Middle frontal gyrus (tissue), 1 donor: Measurements from ENCODE around the gene TBC1D24.
"Not testable (repeated sequence)": the region's sequence is repeated elsewhere in the genome, so short reads cannot be mapped to it uniquely, and the experiment has no call there.

Experiments used
- DNase-seq: peaks from one replicate; pipeline ENCODE4 v3.0.0-alpha.2; 2015; ENCODE audit warnings: low spot score; ENCODE audit errors: extremely low spot score

TBC1D24 gene

DNA sequence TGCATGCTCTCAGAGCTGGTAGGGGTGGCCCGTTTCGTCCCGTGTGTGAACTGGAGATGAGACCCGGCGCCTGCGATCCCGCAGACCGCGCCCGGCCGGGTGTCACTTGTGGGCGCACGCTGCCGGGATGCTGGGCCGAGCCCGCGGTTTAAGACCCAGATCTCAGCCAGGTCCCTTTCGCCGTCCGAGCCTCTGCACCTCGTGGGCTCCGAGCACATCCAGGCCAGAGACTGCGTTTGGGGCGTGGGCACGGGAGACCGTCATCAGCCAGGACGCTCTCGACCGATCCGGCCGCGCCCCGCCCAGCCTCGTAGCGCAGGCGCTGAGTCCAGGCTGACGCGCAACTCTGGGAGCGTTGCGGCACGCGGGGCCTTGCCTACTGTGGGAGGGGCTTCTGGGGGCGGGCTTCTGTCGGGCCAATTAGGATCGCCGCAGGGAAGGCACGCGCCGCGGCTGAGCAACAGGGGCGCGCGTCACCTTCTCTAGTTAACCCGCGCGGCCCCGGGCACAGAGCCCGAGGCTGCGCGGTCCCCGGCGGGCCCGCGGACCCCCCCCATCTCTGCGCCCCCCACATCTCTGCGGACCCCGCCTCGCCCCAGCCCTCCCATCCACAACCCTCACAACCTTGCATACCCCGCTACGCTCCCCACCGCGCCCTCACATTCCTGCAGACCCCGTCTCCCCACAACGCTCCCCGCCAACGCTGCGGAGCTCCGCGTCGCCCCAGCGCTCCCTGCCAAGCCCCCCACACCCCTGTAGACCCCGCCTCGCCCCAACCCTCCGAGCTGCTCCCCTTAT, 57.0 kb downstream of the TBC1D24 start:
- peak; percentile 95 for DNase-seq

DNA sequence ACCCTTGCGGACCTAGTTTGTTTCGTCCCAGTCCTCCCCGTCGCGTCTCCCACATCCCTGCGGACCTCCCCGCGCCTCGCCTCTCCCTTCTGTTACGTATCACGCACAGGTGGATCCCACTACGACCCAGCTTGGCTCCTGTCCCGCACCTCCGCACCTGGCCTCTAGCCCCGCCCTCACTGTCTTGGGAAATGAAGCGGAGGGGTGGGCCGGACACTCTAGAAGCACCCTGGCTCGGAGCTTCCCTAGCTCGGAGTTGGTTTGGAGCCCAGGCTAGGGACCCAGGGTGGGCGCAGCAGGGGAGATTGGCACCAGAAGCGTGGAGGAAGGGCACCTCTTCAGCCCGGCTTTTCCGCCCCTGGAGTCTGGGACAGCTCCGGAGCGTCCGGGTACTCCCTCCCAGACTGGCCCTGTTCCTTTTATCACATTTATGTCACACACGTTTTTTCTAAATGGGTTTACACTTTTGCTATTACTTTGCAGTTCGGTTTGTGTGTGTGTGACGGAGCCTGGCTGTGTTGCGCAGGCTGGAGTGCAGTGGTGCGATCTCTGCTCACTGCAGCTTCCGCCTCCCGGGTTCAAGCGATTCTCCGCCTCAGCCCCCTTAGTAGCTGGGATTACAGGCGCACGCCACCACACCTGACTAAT, 57.7 kb downstream of the TBC1D24 start:
- no peak for DNase-seq

DNA sequence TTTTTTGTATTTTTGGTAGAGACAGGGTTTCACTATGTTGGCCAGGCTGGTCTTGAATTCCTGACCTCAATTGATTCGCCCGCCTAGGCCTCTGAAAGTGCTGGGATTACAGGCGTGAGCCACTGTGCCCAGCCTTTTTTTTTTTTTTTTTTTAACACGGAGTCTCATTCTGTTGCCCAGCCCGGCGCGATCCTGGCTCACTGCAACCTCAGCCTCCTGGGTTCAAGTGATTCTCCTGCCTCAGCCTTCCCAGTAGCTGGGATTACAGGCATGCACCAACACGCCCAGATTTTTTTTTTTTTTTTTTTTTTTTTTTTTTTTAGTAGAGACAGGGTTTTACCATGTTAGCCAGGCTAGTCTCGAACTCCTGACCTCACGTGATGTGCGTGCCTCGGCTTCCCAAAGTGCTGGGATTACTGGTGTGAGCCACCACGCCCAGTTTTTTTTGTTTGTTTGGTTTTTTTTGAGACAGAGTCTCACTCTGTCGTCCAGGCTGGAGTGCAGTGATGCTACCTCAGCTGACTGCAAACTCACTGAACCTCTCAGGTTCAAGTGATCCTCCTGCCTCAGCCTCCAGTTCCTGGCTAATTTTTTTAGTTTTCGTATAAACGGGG, 58.3 kb downstream of the TBC1D24 start:
- DNase-seq = not testable (repeated sequence)

DNA sequence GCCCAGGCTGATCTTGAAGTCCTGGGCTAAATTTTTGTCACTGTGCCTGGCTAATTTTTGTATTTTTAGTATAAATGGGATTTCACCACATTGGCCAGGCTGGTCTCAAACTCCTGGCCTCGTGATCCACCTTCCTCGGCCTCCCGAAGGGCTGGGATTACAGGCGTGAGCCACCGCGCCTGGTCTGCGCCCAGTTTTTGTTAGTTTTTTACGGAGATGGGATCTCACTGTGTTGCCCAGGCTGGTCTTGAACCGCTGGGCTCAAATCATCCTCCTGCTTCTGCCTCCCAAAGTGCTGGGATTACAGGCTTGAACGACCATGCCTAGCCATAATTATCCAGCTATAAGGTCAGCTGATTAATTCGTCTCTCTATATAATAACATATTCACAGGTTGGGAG, 59.0 kb downstream of the TBC1D24 start:
- no peak for DNase-seq

DNA sequence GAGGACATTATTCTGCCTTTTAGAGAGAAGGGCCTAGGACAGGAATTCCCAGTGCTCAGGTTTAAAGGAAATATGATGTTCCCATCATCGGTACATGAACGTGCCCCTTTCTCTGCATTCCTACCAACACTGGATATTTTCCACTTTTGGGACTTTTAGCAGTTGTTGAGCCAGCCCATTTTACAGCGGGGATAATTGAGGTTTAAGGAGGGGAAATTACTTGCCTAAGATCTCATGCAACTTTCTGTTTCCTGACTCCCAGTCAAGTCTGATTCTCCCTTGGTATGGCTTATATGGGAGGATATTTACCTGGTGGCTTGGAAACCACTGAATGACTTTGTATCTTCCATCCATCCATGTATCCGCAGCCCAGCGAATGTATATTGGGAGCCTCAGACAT, 59.4 kb downstream of the TBC1D24 start:
- not testable (repeated sequence) for DNase-seq

DNA sequence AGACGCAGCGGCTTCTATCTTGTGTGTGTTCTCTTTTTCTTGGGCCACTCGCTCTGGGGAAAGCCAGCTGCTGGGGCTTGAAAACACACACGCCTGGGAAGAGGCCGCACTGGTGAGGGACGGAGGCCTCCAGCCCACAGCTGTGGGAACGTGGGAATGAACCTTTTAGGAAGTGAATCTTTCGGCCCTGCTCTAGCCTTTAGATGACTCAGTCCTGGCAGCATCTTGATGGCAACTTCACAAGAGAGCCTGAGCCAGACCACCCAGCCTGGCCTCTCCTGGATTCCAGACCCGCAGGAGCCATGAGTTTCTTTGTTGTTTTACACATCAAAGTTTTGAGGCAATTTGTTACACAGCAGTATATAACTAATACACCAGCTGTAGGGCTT, 60.7 kb downstream of the TBC1D24 start:
- DNase-seq = no peak

DNA sequence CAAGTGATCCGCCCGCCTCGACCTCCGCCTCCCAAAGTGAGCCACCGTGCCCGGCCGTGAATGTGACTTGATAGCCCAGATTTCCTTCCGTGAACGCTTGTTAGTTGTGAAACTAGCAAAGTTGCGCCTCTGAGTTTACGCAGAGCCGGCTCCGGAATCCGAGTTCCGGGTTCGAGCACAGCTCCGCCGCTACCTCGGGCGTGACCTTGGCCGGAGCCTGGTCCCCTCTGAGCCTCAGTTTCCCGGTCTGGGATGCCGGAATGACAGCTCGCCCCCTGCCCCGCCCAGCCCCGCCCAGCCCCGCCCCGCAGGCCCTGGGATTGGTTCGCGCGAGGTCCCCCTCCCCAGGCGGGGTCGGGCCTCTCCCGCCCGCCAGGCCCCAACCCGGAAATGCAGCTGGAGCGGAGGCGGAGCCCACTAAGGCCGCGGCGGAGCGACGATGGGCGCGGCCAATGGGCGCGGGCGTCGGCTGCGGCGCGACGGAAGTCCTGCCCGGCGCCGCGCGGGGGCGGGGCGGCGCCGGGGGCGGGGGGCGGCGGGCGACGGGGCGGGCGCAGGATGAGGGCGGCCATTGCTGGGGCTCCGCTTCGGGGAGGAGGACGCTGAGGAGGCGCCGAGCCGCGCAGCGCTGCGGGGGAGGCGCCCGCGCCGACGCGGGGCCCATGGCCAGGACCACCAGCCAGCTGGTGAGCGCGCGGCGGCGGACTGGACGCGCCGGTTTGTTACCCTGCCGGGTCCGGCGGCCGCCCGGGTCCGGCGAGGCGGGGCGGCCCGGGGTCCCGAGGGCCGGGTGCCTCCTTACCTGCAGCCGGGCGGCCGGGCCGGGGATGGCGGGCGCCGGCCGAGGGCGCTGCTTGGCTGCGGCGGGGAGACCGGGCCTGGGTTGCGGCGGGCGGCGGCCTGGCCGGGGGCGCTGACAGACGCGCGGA, 62.8 kb downstream of the TBC1D24 start, which contains the start of gene PDPK1:
TSS of gene PDPK1 (plus strand) at position 571 of the 929 bp plus-strand sequence. CDS start at position 663, 92 bp downstream.
- DNase-seq = peak; percentile 95

DNA sequence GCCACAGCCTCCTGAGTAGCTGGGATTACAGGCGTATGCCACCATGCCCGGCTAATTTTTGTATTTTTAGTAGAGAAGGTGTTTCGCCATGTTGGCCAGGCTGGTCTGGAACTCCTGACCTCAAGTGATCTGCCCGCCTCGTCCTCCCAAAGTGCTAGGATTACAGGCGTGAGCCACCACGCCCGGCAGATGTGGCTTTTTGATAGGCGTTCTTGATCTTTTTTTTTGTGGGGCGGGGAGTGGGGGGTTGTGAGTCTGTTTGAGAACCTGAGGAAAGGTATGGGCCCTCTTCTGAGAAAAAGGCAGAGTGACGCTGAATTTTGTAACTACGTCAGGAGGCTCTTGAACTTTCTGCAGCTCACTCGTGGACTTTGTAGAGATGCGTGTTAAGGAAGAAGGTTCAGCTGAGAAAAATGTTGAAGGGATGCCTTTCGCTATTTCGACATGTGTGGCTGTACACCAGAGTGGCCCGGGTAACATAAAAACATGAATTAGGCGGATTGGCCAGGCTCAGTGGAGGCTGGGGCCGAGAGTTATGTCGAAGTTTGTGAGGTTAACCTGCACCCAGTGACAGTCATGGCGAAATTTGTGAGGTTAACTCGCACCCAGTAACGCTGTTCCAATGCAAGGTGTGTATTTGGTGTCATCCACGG, 64.4 kb downstream of the TBC1D24 start:
- DNase-seq = not testable (repeated sequence)

DNA sequence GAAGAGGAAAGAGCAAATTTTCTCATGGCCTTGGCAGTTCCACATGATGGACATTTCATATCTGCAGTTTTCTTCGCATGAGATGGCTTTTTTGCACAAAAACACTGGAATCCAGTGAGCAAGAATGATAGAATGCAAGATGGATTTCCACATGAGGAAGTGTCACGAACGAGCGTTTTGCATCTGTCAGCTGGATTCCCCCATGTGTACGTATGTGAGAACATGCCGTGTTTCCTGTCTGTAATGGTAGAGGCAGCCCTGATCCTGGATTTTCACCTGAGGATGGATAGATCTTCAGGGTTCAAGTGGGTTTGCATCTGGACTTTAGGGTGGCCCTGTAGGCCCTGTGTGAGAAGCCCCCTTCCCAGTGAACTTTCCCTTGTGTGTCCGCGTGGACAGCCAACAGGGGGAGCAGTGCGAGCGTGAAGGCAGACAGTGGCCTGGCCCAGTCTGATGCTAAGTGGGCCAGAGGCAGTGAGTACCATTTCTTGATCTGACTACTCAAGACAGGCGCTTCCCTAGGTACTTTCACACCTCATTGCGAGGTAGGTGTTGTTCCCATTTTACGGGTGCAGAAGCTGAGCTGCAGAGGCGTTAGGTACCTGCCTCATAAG, 65.0 kb downstream of the TBC1D24 start:
- DNase-seq = not testable (repeated sequence)

DNA sequence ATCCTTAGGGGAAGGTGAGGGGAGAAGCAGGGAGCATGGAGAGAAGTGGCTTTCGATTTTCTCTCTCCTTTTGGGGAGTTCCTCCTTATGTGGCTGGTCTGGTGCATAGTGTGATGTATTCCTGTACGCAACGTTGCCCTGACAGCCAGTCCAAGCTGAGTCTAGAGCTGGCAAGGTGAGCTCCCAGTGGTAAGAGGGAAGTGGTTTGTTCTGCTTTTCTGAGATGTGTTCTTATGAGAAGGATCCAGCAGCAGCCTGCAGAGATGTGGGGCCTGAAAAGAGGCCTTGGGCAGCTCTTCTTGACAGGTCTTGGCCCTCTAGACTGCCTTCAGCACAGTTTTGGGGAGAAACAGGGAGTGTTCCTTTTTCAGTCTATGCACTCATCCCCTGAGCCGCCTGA, 66.0 kb downstream of the TBC1D24 start:
- DNase-seq = not testable (repeated sequence)

DNA sequence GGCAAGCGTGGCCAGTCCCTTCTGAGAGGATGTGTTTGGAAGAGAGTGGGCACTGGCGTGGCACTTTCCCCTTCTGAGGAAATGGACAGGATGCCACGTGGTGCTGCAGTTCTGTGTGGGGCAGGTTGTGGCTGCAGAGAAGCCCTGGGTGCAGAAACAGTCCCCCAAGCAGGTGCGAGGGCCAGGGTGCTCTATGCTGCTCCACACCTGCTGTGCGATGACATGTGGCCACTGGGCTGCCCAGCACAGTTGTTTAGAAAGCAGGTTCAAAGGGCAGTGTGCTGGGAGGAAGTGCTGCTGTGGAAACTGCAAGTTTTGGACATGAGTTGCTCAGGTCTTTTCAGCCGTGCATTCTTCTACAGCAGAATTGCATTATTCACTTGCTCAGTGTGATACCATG, 66.5 kb downstream of the TBC1D24 start:
- DNase-seq = not testable (repeated sequence)

DNA sequence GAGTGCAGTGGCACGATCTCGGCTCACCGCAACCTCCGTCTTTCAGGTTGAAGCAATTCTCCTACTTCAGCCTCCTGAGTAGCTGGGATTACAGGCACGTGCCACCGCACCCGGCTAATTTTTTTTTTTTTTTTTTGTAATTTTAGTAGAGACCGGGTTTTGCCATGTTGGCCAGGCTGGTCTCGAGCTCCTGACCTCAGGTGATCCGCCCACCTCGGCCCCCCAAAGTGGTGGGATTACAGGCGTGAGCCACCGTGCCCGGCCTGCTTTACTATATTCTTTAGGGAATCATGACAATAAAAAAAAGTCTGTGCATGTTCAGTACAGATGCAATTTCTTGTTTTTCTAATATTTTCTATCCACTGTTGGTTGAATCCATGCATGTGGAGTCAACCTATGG, 68.8 kb downstream of the TBC1D24 start:
- DNase-seq = not testable (repeated sequence)

DNA sequence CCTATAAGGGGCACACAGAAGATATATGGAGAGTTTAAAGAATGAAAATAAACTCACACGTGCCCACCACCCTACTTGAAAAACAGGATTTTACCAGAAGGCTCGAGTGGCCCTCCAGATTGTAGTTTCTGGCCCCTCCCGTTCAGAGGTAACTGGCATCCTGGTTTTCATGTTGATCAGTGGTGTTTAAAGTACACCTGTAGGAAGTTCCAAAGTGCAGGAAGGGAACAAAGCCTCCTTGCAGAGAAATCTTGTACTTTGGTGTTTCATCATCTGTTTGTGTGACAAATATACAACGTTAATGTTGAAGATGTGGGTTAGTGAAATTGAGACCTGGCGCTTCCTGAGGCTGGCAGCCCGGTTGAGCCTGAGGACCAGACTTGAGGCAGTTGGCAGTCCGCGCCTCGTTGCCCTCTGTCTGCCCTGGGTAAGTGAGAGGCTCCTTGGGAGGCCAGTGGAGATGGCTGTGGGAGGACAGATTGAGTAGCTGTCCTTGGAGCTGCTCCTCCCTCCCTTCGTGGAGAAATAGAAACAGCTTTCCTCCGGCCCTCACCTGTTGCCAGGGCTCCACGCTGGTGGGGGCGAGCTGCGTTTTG, 75.5 kb downstream of the TBC1D24 start:
- DNase-seq = not testable (repeated sequence)

DNA sequence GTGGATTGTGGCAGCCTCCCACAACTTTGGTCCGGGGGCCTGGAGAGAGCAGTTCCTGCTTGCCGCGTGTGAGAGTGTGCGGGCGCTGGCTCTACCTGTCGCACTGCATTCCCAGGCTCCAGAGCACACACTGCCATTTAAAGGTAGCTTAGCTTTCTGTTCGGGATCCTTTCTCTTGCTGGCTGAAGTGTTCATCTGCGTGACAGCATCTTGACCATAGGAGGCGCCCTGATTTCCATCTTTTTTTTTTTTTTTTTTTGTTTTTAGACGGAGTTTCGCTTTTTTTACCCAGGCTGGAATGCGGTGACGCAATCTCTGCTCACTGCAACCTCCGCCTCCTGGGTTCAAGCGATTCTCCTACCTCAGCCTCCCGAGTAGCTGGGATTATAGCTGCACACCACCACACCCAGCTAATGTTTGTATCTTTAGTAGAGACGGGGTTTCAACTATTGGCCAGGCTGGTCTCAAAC, 76.5 kb downstream of the TBC1D24 start:
- DNase-seq = not testable (repeated sequence)

DNA sequence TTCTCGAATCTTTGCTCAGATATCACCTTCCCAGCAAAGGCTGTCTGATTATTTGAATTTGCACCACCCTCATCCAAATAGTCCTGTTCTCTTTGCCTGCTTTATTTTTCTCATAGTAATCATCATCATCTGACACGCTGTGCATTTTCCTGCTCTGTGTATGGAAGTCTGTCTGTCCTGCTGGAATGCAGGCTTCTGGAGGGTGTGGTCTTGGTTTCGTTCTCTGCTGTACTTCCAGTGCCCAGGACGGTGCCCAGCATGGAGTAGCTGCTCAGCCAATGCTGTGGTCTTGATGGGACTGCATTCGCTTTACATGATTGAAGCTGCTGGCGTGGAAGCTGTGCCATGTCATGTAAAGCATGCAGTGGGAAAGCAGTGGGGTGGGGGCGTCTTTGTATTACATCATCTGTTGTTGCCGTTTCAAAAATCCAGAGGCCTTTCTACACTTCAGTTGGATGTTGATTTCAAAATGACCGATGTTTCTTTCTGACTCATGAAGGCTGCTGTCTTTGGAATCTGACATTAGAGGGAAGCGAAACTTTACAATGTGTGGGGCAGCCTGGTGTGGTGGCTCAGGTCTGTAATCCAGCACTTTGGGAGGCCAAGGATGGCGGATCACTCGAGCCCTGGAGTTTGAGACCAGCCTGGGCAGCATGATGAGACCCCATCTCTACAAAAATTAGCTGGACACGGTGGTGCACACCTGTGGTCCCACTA, 79.9 kb downstream of the TBC1D24 start:
- not testable (repeated sequence) for DNase-seq
